Astrocyte of the cerebellum (primary cell): ENCODE results near the gene HEBP1.

Source experiments
- DNase-seq: peaks from one replicate; pipeline ENCODE4 v3.0.0-alpha.2; 2011; ENCODE audit warnings: low read depth
- H3K4me3 ChIP-seq: 2 replicates; pipeline ENCODE4 v1.5.1; 2011; ENCODE audit warnings: mild to moderate bottlenecking, low read depth, low read length, moderate library complexity
- in situ Hi-C: cut with HindIII; loops from 2 replicates; pipeline ENCODE4 v1.10.0; 2017; ENCODE audit warnings: low sequenced_read_pairs
- TF ChIP-seq, protein P1 (sequence below): IDR thresholded peaks from 2 replicates; pipeline ENCODE4 v1.5.1; 2012; ENCODE audit warnings: low read length, low read depth, moderate library complexity, mild to moderate bottlenecking; ENCODE audit errors: missing control alignments

Gene HEBP1

DNA sequence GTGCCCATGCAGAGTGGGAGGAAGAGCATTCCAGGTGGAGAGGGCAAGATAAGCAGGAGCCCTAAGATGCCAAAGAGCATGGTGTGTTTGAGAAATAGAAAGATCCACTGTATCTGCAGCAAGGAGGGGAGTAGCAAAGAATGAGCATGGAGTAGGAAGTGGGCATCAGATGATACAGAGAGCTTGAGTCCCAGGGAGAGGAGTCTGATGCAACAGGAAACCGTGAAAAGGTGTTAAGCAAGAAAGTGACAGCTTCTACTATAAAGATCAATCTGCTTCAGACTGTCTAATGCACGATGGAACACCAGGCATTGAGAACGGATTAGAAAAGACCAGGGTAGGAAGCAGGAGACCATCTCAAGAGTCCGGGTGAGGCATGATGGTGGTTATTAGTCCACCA lies 35.8 kb downstream of the HEBP1 start:
- H3K4me3 ChIP-seq, result no peak overlapping the region
- TF ChIP-seq, protein P1, sequence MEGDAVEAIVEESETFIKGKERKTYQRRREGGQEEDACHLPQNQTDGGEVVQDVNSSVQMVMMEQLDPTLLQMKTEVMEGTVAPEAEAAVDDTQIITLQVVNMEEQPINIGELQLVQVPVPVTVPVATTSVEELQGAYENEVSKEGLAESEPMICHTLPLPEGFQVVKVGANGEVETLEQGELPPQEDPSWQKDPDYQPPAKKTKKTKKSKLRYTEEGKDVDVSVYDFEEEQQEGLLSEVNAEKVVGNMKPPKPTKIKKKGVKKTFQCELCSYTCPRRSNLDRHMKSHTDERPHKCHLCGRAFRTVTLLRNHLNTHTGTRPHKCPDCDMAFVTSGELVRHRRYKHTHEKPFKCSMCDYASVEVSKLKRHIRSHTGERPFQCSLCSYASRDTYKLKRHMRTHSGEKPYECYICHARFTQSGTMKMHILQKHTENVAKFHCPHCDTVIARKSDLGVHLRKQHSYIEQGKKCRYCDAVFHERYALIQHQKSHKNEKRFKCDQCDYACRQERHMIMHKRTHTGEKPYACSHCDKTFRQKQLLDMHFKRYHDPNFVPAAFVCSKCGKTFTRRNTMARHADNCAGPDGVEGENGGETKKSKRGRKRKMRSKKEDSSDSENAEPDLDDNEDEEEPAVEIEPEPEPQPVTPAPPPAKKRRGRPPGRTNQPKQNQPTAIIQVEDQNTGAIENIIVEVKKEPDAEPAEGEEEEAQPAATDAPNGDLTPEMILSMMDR, result no peak
- in situ Hi-C loops, result no loop called here
- DNase-seq, result no peak

DNA sequence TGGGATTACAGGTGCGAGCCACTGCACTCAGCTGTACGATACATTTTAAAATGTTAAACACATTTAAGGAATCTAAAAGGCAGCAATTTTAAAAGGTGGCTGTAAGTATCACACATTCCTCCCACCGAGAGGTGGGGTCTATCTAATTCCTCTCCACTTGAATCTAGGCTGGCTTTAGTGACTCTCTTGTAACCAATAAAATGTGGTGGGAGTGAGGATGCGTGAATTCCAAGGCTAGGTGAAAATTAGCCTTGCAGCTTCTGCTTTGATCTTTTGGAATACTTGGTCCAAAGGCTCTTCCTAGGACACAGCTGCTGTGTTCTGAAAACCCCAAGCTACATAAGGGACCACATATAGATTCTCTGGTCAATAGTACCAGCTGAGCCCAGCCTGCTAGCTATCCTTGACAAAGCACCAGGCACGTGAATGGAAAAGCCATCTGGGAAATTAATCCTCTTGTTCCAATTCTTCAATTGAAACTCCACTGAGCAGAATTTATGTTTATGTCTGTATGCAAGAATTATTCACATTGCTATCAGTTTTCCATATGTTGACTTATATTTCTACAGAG lies 39.3 kb downstream of the HEBP1 start:
- no peak overlapping the region for H3K4me3 ChIP-seq
- in situ Hi-C loops, result no loop called here
- TF ChIP-seq, protein P1, result no peak
- DNase-seq, result no peak

DNA sequence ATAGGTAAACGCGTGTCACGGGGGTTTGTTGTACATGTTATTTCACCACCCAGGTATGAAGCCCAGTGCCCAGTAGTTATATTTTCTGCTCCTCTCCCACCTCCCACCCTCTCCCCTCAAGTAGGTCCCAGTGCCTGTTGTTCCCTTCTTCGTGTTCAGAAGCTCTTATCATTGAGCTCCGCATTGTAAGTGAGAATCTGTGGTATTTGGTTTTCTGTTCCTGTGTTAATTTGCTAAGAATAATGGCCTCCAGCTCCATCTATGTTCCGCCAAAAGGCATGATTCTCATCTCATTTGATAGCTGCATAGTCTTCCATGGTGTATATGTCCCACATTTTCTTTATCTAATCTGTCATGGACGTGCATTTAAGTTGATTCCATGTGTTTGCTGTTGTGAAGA lies 41.2 kb downstream of the HEBP1 start:
- H3K4me3 ChIP-seq, result no peak overlapping the region
- no peak for DNase-seq
- TF ChIP-seq, protein P1, result no peak
- in situ Hi-C loops, result no loop called here

DNA sequence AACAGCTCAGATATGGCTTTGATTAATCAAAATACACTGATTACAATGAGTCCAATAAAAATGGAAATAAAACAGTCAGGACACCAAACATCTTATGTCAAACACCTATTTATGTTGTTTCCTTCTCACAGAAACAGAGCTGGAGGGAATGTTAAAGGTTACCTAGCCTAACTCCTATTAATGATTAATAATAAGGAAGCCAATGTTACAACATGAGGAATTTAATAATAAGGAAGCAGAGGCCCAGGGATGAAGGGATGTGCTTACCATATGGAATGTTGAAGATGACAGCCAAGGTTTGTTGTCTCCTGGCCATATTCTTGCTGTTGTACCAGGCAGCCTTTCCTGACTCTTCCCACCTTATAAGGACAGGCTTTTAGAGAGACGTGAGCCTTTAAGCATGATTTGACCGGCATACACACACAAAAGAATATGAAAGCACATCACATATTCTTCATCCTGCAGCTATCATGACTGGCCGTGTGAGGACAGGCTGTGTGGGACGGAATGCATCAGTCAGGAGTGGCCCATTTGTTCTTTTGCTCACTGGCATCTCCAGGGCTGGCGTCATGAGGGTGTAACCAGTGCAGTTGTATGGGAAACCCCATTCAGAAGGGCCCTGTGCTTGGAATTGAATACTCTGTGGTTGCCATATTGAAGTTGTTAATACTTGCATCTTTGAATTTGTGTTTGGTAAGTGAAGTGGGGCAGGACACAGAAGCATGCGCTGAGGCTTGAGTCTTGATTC lies 45.0 kb downstream of the HEBP1 start:
- no peak overlapping the region for H3K4me3 ChIP-seq
- in situ Hi-C loops, result no loop called here

DNA sequence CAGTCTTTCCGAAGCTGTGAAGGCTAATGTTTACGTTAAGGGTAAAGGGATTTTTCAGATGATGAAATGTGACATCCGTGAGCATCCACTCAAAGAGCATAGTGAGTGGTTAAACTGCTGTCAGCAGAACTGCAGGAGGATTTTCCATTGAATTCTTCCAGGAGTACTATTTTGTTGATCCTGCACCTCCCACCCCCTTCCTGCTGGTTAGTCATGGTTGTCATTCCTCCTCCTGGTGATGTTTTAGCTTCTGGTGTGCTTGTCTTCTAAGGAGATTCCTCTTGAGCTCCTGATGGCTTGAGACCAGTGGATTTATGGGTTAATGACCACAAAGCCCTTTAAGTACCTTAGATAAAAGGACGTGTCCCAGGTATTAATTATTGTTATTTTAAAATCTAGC lies 45.7 kb downstream of the HEBP1 start:
- TF ChIP-seq, protein P1, result no peak
- no peak for DNase-seq
- in situ Hi-C loops, result no loop called here
- no peak overlapping the region for H3K4me3 ChIP-seq

More for the DNA sequence above, 45.0 kb downstream of the HEBP1 start:
- DNase-seq, result no peak
- TF ChIP-seq, protein P1, result no peak

DNA sequence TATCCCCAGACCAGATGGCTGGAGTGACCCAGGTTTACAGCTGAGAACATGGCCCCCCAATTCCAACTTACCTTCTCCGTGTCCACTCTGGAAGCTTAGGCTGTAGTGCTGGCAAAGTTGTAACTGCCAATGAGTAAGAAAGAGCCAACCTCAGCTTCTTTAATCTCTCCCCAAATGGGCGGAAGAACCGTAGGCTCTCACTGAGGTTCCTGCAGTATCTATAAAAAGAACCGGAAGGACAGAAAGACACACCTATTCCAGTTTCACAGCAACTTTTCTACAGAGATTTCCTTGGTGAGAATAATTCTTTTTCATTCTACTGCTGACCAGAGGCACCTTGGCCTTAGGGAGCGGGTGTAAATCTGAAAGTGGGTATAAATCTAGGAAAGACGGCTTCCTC lies 48.0 kb downstream of the HEBP1 start, which contains the start of gene GPRC5D:
GPRC5D (minus strand) TSS at position 135 of the 400 bp plus-strand sequence. CDS start 1,786 bp downstream, outside the sequence.
- H3K4me3 ChIP-seq, result no peak within 1 kb of the TSS
- no peak for DNase-seq
- in situ Hi-C loops, result no loop called here
- TF ChIP-seq, protein P1, result no peak
